ENCODE data around the gene CDYL2. TPM values are rescaled to one million over a fixed set of nuclear protein-coding genes. Genes with fewer than 3 reads are reported as not detected.

CDYL2 gene
- total RNA-seq, 6 experiments from 2014 or later: 15.4 to 22.5 (median 20.6) TPM

DNA sequence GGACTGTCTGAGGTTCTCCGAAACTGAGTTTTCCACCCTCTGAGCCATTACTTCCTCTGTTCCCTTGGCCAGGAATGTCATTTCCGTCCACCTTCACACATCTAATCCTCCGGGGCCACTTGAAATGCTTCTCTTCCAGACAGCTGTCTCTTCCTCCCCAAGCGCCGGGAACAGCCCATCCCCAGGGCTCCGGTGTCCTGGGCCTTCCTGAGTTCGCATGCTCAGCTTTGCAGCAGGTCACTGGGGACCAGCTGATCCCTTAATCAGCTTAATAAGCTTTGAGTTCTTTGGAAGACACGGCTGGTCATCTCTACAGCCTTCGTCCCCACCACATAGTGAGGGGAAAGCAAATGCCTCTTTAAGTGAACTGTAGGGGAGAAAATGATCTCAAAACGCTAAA lies 140.2 kb downstream of the CDYL2 start:
- H3K27me3 Mint-ChIP-seq (ENCODE audit: insufficient read depth): no peaks in the 10 kb centered on the region; the same call in 1 of the 2 replicates
- H3K4me3 Mint-ChIP-seq: no peak overlapping the region
- no peak overlapping the region for H3K27ac Mint-ChIP-seq
- no peak for DNase-seq
- TF ChIP-seq, protein P1, sequence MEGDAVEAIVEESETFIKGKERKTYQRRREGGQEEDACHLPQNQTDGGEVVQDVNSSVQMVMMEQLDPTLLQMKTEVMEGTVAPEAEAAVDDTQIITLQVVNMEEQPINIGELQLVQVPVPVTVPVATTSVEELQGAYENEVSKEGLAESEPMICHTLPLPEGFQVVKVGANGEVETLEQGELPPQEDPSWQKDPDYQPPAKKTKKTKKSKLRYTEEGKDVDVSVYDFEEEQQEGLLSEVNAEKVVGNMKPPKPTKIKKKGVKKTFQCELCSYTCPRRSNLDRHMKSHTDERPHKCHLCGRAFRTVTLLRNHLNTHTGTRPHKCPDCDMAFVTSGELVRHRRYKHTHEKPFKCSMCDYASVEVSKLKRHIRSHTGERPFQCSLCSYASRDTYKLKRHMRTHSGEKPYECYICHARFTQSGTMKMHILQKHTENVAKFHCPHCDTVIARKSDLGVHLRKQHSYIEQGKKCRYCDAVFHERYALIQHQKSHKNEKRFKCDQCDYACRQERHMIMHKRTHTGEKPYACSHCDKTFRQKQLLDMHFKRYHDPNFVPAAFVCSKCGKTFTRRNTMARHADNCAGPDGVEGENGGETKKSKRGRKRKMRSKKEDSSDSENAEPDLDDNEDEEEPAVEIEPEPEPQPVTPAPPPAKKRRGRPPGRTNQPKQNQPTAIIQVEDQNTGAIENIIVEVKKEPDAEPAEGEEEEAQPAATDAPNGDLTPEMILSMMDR (IDR thresholded peaks at IDR 0.05): no peak
- peaks cover 24% of the 10 kb centered on the region for H3K4me1 Mint-ChIP-seq (ENCODE audit: low read depth)
- peaks cover 25% of the 10 kb centered on the region for H3K36me3 Mint-ChIP-seq (ENCODE audit: low read depth)
- peaks cover 9% of the 10 kb centered on the region for H3K9me3 Mint-ChIP-seq

DNA sequence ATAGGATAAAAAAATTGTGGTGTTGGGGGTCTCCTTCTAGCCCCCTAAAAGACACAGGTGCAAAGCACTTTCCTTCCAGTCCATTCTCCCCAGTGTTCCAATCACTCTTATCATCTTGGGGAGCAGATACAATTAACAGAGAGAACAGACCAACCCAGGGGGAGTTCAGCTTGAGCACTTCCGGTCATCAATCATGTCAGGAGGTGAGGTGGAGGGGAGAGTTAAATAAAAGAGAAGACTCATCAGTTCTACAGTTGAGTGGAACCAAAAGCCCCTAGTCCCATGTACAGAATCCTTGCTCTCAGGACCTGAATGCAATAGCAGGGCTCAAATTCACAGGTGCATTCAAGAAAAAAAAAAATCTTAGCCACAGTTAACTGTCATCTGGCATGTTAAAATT lies 141.3 kb downstream of the CDYL2 start:
- H3K27me3 Mint-ChIP-seq (ENCODE audit: insufficient read depth): no peaks in the 10 kb centered on the region; the same call in 1 of the 2 replicates
- TF ChIP-seq, protein P1 (IDR thresholded peaks at IDR 0.05): no peak
- no peak overlapping the region for H3K27ac Mint-ChIP-seq
- no peak for DNase-seq
- no peak overlapping the region for H3K4me3 Mint-ChIP-seq
- H3K9me3 Mint-ChIP-seq: peaks cover 14% of the 10 kb centered on the region
- peaks cover 24% of the 10 kb centered on the region for H3K4me1 Mint-ChIP-seq (ENCODE audit: low read depth)
- peaks cover 36% of the 10 kb centered on the region for H3K36me3 Mint-ChIP-seq (ENCODE audit: low read depth)

DNA sequence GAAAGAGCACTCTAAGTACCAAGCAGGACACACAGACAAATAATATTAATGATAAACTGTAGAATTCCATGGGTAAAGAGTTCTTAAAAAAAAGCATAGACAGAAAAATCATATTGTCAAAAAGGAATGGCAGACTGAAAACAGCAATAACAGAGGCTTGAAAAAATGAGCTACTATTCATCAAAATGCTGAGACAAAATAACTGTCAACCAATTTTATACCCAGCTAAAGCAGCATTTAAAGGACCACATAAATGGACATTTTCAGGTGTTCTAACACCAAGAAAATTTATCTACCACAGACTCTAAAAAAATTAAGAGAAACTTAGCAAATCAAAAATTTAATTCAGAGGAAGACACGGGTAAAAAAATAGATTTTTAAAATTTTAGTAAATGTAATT lies 144.5 kb downstream of the CDYL2 start:
- Mint-ChIP-seq H3K27me3 (ENCODE audit: insufficient read depth) (no peaks in the 10 kb centered on the region), H3K4me3 (no peak overlapping the region), H3K36me3 (ENCODE audit: low read depth) (peaks cover 38% of the 10 kb centered on the region), H3K27ac (no peak overlapping the region), H3K9me3 (peaks cover 14% of the 10 kb centered on the region), H3K4me1 (ENCODE audit: low read depth) (peaks cover 33% of the 10 kb centered on the region)
- TF ChIP-seq, protein P1 (IDR thresholded peaks at IDR 0.05): no peak
- DNase-seq: no peak

DNA sequence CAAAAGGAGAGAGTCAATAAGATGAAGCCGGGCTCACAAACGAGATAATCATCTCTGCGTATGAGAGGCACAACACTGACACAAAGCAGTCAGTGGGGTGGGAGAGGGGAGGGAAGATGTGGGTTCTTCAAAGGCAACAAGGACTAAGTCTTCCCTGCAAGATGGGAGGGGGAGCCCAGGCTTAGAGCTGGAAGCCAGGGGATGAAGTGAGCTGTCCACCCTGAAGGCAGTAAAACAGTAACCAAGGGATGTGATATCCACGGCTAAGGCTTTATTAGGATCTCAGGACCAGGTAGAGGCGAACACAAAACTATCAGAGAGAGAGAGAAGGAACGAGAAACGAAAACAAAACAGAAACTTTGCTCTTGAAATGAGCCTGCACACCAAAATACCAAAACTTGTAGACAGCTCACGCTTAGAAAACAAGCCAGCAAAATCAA lies 147.7 kb downstream of the CDYL2 start:
- Mint-ChIP-seq H3K9me3 (peaks cover 14% of the 10 kb centered on the region), H3K4me3 (no peak overlapping the region), H3K36me3 (ENCODE audit: low read depth) (peaks cover 29% of the 10 kb centered on the region), H3K27me3 (ENCODE audit: insufficient read depth) (no peaks in the 10 kb centered on the region), H3K27ac (no peak overlapping the region), H3K4me1 (ENCODE audit: low read depth) (peaks cover 26% of the 10 kb centered on the region)
- DNase-seq: no peak
- TF ChIP-seq, protein P1 (IDR thresholded peaks at IDR 0.05): no peak

DNA sequence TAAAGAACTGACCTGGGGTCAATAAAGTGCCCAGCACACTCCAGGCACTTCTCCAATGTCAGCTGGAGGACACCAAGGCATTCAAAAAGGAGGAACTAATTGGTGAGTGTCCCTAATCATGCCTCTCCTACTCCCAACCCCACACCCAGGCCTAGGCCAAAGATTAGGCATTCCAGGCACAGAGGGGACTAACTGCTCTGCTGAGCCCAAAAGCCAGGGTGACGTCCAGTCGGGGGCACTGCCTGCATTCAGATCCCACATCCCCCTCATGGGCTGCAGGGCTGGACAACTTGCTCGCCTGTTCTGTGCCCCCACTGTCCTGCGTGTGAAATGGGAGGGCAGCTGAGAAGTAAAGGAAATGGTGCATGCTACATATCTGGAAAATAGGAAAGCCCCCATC lies 148.2 kb downstream of the CDYL2 start:
- DNase-seq: no peak
- Mint-ChIP-seq H3K4me1 (ENCODE audit: low read depth) (peaks cover 26% of the 10 kb centered on the region), H3K9me3 (peaks cover 14% of the 10 kb centered on the region), H3K4me3 (no peak overlapping the region), H3K36me3 (ENCODE audit: low read depth) (peaks cover 23% of the 10 kb centered on the region), H3K27me3 (ENCODE audit: insufficient read depth) (no peaks in the 10 kb centered on the region), H3K27ac (no peak overlapping the region)
- TF ChIP-seq, protein P1 (IDR thresholded peaks at IDR 0.05): no peak

DNA sequence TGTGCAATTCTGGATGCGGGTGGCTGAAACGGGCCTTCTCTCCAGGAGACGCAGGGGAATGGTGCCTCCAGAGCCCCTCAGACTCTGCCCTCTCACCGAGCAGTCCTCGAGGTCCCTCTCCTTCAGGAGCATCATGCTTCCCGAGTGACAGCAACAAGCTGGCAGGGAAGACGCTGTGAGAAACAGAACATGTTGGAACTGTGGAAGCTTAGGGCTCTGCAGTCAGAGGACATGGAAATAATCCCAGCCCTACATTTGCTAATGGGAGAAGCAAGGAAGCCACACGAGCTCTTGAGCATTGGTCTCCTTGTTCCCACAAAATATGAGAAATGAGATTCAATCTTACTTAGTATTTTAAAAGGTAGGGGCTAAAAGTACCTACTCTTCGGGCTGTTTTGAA lies 148.6 kb downstream of the CDYL2 start:
- Mint-ChIP-seq H3K4me1 (ENCODE audit: low read depth) (peaks cover 23% of the 10 kb centered on the region), H3K27me3 (ENCODE audit: insufficient read depth) (no peaks in the 10 kb centered on the region), H3K9me3 (peaks cover 14% of the 10 kb centered on the region), H3K27ac (no peak overlapping the region), H3K4me3 (no peak overlapping the region), H3K36me3 (ENCODE audit: low read depth) (peaks cover 21% of the 10 kb centered on the region)
- no peak for DNase-seq
- TF ChIP-seq, protein P1 (IDR thresholded peaks at IDR 0.05): no peak

All from HFFc6 (cell line).